ENCODE measurements around the gene LYG2.

- TF ChIP-seq POLR2A (IDR thresholded peaks at IDR 0.05) (no peak), CTCF (IDR thresholded peaks at IDR 0.05 in 4 of 5, conservative IDR thresholded peaks at IDR 0.05 in 1 of 5) (no peak)
Observed at GRCh38 chr2:99201959-99202678, 53.3 kb downstream of the LYG2 start.
